Activated CD4-positive, alpha-beta T cell treated with anti-CD3 and anti-CD28 coated beads for 36 hours (primary cell): ENCODE measurements around the gene DNAJC15. TPM values are rescaled to one million over a fixed set of nuclear protein-coding genes. Genes with fewer than 3 reads are reported as not detected.

ENCODE experiments used
- ATAC-seq: fragments of 200-7000 bp; cut with Tn5 transposase; one replicate; pipeline ENCODE4 v1.10.0; 2021; ENCODE audit warnings: mild to moderate bottlenecking, moderate library complexity
- CTCF ChIA-PET: fragments of 350-600 bp; sonication (Branson Sonifier 250); formaldehyde crosslinking; loops from one replicate; lab custom pipeline; 2021; ENCODE audit warnings: antibody characterized with exemption; lab: Charles Lee
- POLR2A ChIA-PET: fragments of 350-600 bp; sonication (Branson Sonifier 250); formaldehyde crosslinking; loops from one replicate; lab custom pipeline; 2021; ENCODE audit warnings: antibody characterized with exemption, inconsistent platforms; lab: Charles Lee
- DNase-seq: peaks from one replicate; pipeline ENCODE4 v3.0.0-alpha.2; 2020
- H3K27ac Mint-ChIP-seq: one replicate; pipeline ENCODE4 v1.8.0; 2021; ENCODE audit warnings: mixed read lengths
- H3K27me3 Mint-ChIP-seq: one replicate; pipeline ENCODE4 v1.8.0; 2021; ENCODE audit warnings: mixed read lengths
- H3K36me3 Mint-ChIP-seq: one replicate; pipeline ENCODE4 v1.8.0; 2021; ENCODE audit warnings: low read depth, mixed read lengths
- H3K4me1 Mint-ChIP-seq: one replicate; pipeline ENCODE4 v1.8.0; 2021; ENCODE audit warnings: mixed read lengths
- H3K4me3 Mint-ChIP-seq: one replicate; pipeline ENCODE4 v1.8.0; 2021; ENCODE audit warnings: mild to moderate bottlenecking, moderate library complexity, mixed read lengths
- H3K9me3 Mint-ChIP-seq: one replicate; pipeline ENCODE4 v1.8.0; 2021; ENCODE audit warnings: low read depth, mixed read lengths
- intact Hi-C, 2 experiments: fragments of 100-400 bp; cut with DNase I in 1 of 2; cut with micrococcal nuclease in 1 of 2; formaldehyde crosslinking; loops; one replicate each; pipeline versions ENCODE4 v1.14.2 to v1.15.1; 2022 to 2024; cut with DNase I, micrococcal nuclease
- total RNA-seq, 2 experiments: library from RNA; stranded (reverse); gene quantifications; one replicate each; pipeline ENCODE4 v1.2.3, GENCODE V29; 2021

Gene DNAJC15
- total RNA-seq, 2 experiments from 2014 or later: 13.0 to 20.8 TPM

- Mint-ChIP-seq H3K4me1 (no peaks in the 10 kb centered on the region), H3K4me3 (no peak overlapping the region), H3K36me3 (no peaks in the 10 kb centered on the region), H3K9me3 (no peaks in the 10 kb centered on the region), H3K27ac (no peak overlapping the region), H3K27me3 (no peaks in the 10 kb centered on the region)
- intact Hi-C loops: no loop called here
- POLR2A ChIA-PET: no interaction called here
- ATAC-seq (no peak), DNase-seq (no peak)
- CTCF ChIA-PET: interaction anchor here (1.0 kb wide), 1 partner anchor 112 kb away, joined by 3 read pairs; no protein-coding TSS in a partner anchor
Measured at GRCh38 chr13:43154839-43155238, 131.5 kb downstream of the DNAJC15 start.

GRCh38 chr13:43156916-43157315, 133.5 kb downstream of the DNAJC15 start:
- H3K36me3 Mint-ChIP-seq: no peaks in the 10 kb centered on the region
- H3K4me3 Mint-ChIP-seq: no peak overlapping the region
- H3K27ac Mint-ChIP-seq: no peak overlapping the region
- no peaks in the 10 kb centered on the region for H3K4me1 Mint-ChIP-seq
- intact Hi-C loops: no loop called here
- ATAC-seq (no peak), DNase-seq (no peak)
- ChIA-PET POLR2A (no interaction called here), CTCF (no interaction called here)
- no peaks in the 10 kb centered on the region for H3K27me3 Mint-ChIP-seq
- no peaks in the 10 kb centered on the region for H3K9me3 Mint-ChIP-seq

GRCh38 chr13:43157796-43158195, 134.4 kb downstream of the DNAJC15 start:
- no peak overlapping the region for H3K4me3 Mint-ChIP-seq
- no peak for DNase-seq
- H3K27ac Mint-ChIP-seq: no peak overlapping the region
- no peaks in the 10 kb centered on the region for H3K4me1 Mint-ChIP-seq
- POLR2A ChIA-PET: no interaction called here
- intact Hi-C loops: no loop called here
- CTCF ChIA-PET: no interaction called here
- H3K36me3 Mint-ChIP-seq: no peaks in the 10 kb centered on the region
- H3K9me3 Mint-ChIP-seq: peaks cover 1% of the 10 kb centered on the region
- no peak for ATAC-seq
- no peaks in the 10 kb centered on the region for H3K27me3 Mint-ChIP-seq

GRCh38 chr13:43158516-43158915, 135.1 kb downstream of the DNAJC15 start:
- CTCF ChIA-PET: no interaction called here
- Mint-ChIP-seq H3K4me1 (no peaks in the 10 kb centered on the region), H3K27me3 (no peaks in the 10 kb centered on the region), H3K27ac (no peak overlapping the region), H3K36me3 (no peaks in the 10 kb centered on the region), H3K9me3 (peaks cover 1% of the 10 kb centered on the region), H3K4me3 (no peak overlapping the region)
- intact Hi-C loops: no loop called here
- POLR2A ChIA-PET: no interaction called here
- DNase-seq (no peak), ATAC-seq (no peak)

GRCh38 chr13:43159026-43159461, 135.7 kb downstream of the DNAJC15 start:
- intact Hi-C loops: no loop called here
- no peaks in the 10 kb centered on the region for H3K36me3 Mint-ChIP-seq
- H3K27me3 Mint-ChIP-seq: no peaks in the 10 kb centered on the region
- H3K9me3 Mint-ChIP-seq: peaks cover 1% of the 10 kb centered on the region
- ATAC-seq (no peak), DNase-seq (no peak)
- POLR2A ChIA-PET: no interaction called here
- no peaks in the 10 kb centered on the region for H3K4me1 Mint-ChIP-seq
- CTCF ChIA-PET: no interaction called here
- H3K4me3 Mint-ChIP-seq: no peak overlapping the region
- no peak overlapping the region for H3K27ac Mint-ChIP-seq

Other genes with a start within 250 kb of the DNAJC15 start
- gene FAM216B, start 242.0 kb upstream of the DNAJC15 start, total RNA-seq: not detected
- 10 to 100 TPM; 30.7 to 32.0 TPM for gene EPSTI1, start 31.3 kb upstream of the DNAJC15 start, total RNA-seq